ENCODE measurements around the gene PRC1. TPM values are rescaled to one million over a fixed set of nuclear protein-coding genes. Genes with fewer than 3 reads are reported as not detected.

PRC1 gene
- total and polyA plus RNA-seq, 4 donors: 5.0 to 31.1 (median 7.9) TPM

DNA sequence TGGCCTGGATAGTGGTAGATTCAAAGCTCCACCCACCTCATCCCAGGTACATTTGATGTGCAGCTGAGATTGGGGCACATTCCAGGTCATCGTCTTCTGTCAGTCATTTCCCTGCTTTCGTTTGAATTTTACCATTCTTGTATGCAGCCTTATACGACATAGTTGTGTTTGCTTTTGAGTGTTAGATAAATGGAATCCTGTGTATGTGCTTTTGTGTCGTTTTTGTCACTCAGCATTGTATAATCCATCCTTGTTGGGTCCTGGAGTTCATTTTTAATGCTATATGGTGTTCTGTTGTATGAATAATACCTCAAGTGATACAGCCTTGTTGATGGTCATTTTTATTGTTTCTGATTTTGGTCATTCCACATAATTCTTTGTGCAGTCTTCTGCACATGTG, 32.3 kb downstream of the PRC1 start:
- 82 to 91% methylated on average over 4 of the region's 4 CpGs for WGBS, 2 donors
- H3K36me3 ChIP-seq (ENCODE audit: control insufficient read depth in 4 of 4, insufficient read depth in 4 of 4, low read length in 4 of 4): peaks cover 4 to 25% (median 17%) of the 10 kb centered on the region in 4 donors
- DNase-seq (no peak), ATAC-seq (ENCODE audit: insufficient read depth, low FRiP score) (no peak)
- peaks cover 0 to 9% (median 6%) of the 10 kb centered on the region in 5 donors for H3K4me1 ChIP-seq (ENCODE audit: control insufficient read depth in 5 of 5, insufficient read depth in 5 of 5, low read length in 5 of 5)
- no peaks in the 10 kb centered on the region for H3K27me3 ChIP-seq (ENCODE audit: control insufficient read depth in 3 of 3, insufficient read depth in 3 of 3, low read length in 2 of 3)
- H3K9me3 ChIP-seq (ENCODE audit: control insufficient read depth in 4 of 4, insufficient read depth in 3 of 4, low read length in 3 of 4): no peaks in the 10 kb centered on the region
- H3K27ac ChIP-seq (ENCODE audit: low read depth in 1 of 2, low read length in 1 of 2): no peak overlapping the region
- TF ChIP-seq, protein P1, sequence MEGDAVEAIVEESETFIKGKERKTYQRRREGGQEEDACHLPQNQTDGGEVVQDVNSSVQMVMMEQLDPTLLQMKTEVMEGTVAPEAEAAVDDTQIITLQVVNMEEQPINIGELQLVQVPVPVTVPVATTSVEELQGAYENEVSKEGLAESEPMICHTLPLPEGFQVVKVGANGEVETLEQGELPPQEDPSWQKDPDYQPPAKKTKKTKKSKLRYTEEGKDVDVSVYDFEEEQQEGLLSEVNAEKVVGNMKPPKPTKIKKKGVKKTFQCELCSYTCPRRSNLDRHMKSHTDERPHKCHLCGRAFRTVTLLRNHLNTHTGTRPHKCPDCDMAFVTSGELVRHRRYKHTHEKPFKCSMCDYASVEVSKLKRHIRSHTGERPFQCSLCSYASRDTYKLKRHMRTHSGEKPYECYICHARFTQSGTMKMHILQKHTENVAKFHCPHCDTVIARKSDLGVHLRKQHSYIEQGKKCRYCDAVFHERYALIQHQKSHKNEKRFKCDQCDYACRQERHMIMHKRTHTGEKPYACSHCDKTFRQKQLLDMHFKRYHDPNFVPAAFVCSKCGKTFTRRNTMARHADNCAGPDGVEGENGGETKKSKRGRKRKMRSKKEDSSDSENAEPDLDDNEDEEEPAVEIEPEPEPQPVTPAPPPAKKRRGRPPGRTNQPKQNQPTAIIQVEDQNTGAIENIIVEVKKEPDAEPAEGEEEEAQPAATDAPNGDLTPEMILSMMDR (IDR thresholded peaks at IDR 0.05; ENCODE audit: control extremely low read depth, extremely low read depth): no peak
- H3K4me3 ChIP-seq: no peak overlapping the region
- H3K9ac ChIP-seq (ENCODE audit: insufficient read depth in 1 of 2, low read length in 2 of 2): no peak overlapping the region

DNA sequence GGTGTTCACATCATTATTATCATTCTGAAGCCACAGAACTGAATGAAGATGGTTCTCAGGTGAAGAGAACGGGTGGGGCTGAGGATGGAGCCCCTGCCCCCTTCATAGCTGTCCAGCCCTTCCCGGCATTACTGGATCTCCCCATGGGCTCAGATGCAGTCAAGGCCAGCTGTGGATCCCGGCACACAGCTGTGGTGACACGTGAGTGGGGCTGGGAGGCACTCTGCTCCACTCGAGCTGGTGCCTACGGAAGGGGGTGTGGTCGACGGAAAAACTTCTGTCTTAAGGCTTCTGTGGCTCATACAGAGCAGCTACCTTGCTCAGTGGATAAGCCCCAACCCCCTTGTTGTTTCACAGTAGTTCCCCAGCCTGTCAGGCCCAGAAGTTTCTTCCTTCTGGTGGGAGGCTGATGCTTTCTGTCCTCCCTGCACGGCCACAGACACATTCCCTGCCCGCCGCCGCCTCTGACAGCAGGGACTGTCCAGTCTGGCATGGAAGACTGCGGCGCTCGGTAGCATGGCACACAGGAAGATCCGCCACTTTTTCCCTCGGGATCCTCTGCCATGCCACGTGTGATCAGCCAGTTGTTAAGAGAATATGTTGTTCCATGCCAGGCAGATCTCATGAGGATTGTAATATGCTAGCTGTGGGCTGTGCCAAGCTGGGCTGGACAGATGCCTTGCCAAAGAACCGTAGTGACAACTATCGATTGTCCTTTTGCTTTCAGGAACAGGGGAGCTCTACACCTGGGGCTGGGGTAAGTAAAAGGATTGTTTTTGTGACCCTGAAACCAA, 33.8 kb downstream of the PRC1 start:
- no peak for ATAC-seq (ENCODE audit: insufficient read depth, low FRiP score)

DNA sequence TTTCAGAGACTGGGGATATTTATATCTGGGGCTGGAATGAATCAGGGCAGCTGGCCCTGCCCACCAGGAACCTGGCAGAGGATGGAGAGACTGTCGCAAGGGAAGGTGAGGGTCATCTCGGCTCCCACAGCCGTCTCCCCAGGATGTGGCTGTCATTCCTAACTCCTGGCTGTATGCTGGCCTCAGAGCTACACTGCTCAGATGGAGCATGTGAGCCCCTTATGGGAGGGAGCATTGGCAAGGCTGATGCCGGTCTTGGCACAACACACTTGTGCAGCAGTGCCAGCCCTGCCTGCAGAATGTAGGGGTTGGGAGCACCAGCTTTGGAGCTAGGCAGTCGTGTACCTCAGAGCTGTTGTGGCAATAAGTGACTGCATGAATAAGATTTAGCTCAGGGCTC, 34.4 kb downstream of the PRC1 start:
- Histone ChIP-seq H3K36me3 (ENCODE audit: control insufficient read depth in 4 of 4, insufficient read depth in 4 of 4, low read length in 4 of 4) (peaks cover 4 to 18% (median 13%) of the 10 kb centered on the region in 4 donors), H3K9me3 (ENCODE audit: control insufficient read depth in 4 of 4, insufficient read depth in 3 of 4, low read length in 3 of 4) (no peaks in the 10 kb centered on the region), H3K9ac (ENCODE audit: insufficient read depth in 1 of 2, low read length in 2 of 2) (no peak overlapping the region), H3K27me3 (ENCODE audit: control insufficient read depth in 3 of 3, insufficient read depth in 3 of 3, low read length in 2 of 3) (no peaks in the 10 kb centered on the region), H3K4me1 (ENCODE audit: control insufficient read depth in 5 of 5, insufficient read depth in 5 of 5, low read length in 5 of 5) (peaks cover 0 to 19% (median 9%) of the 10 kb centered on the region in 5 donors), H3K4me3 (no peak overlapping the region), H3K27ac (ENCODE audit: low read depth in 1 of 2, low read length in 1 of 2) (no peak overlapping the region)
- WGBS, 2 donors: 83 to 88% methylated on average over 5 of the region's 5 CpGs
- DNase-seq (no peak), ATAC-seq (ENCODE audit: insufficient read depth, low FRiP score) (no peak)
- TF ChIP-seq, protein P1 (IDR thresholded peaks at IDR 0.05; ENCODE audit: control extremely low read depth, extremely low read depth): no peak

More for the DNA sequence above, 33.8 kb downstream of the PRC1 start:
- no peak overlapping the region for H3K27ac ChIP-seq (ENCODE audit: low read depth in 1 of 2, low read length in 1 of 2)
- H3K9me3 ChIP-seq (ENCODE audit: control insufficient read depth in 4 of 4, insufficient read depth in 3 of 4, low read length in 3 of 4): no peaks in the 10 kb centered on the region
- H3K27me3 ChIP-seq (ENCODE audit: control insufficient read depth in 3 of 3, insufficient read depth in 3 of 3, low read length in 2 of 3): no peaks in the 10 kb centered on the region
- no peak for DNase-seq
- no peak overlapping the region for H3K9ac ChIP-seq (ENCODE audit: insufficient read depth in 1 of 2, low read length in 2 of 2)
- H3K4me1 ChIP-seq (ENCODE audit: control insufficient read depth in 5 of 5, insufficient read depth in 5 of 5, low read length in 5 of 5): peaks cover 0 to 15% (median 9%) of the 10 kb centered on the region in 5 donors
- TF ChIP-seq, protein P1 (IDR thresholded peaks at IDR 0.05; ENCODE audit: control extremely low read depth, extremely low read depth): no peak
- H3K36me3 ChIP-seq (ENCODE audit: control insufficient read depth in 4 of 4, insufficient read depth in 4 of 4, low read length in 4 of 4): peaks cover 4 to 18% (median 13%) of the 10 kb centered on the region in 4 donors
- H3K4me3 ChIP-seq: no peak overlapping the region
- 92 to 94% methylated on average over 20 of the region's 20 CpGs for WGBS, 2 donors
